MM.1S (cell line): ENCODE measurements around the gene TXNRD1.

Source experiments
- DNase-seq: peaks from one replicate; pipeline ENCODE4 v3.0.0-alpha.2; 2015
- H2AFZ ChIP-seq: fragments of 300-600 bp; sonication (generic); 2 replicates; pipeline ENCODE4 v1.6.0; 2016; ENCODE audit warnings: antibody characterized with exemption, low read length
- H3F3A ChIP-seq: fragments of 300-600 bp; sonication (generic); 2 replicates; pipeline ENCODE4 v1.6.1; 2016; ENCODE audit warnings: mild to moderate bottlenecking, antibody characterized with exemption, low read length, moderate library complexity, mixed read lengths; ENCODE audit not compliant: insufficient read depth
- H3K27ac ChIP-seq: fragments of 300-600 bp; sonication (generic); 2 replicates; pipeline ENCODE4 v1.5.1; 2016; ENCODE audit warnings: mild to moderate bottlenecking, low read length
- H3K27me3 ChIP-seq: fragments of 300-600 bp; sonication (generic); replicated peaks from 2 replicates; pipeline ENCODE4 v1.6.0; 2016; ENCODE audit warnings: low read length; ENCODE audit not compliant: insufficient read depth
- H3K36me3 ChIP-seq: fragments of 300-600 bp; sonication (generic); replicated peaks from 2 replicates; pipeline ENCODE4 v1.6.1; 2016; ENCODE audit warnings: mild to moderate bottlenecking, low read length, mixed read lengths; ENCODE audit not compliant: insufficient read depth
- H3K4me1 ChIP-seq: fragments of 300-600 bp; sonication (generic); 2 replicates; pipeline ENCODE4 v1.6.1; 2016; ENCODE audit warnings: low read length, mixed read lengths
- H3K4me2 ChIP-seq: fragments of 300-600 bp; sonication (generic); 2 replicates; pipeline ENCODE4 v1.6.0; 2016; ENCODE audit warnings: low read depth, low read length
- H3K4me3 ChIP-seq: fragments of 300-600 bp; sonication (generic); 2 replicates; pipeline ENCODE4 v1.5.1; 2016; ENCODE audit warnings: low read length, mixed read lengths
- H3K79me2 ChIP-seq: fragments of 300-600 bp; sonication (generic); 2 replicates; pipeline ENCODE4 v1.6.1; 2016; ENCODE audit warnings: mixed run types, low read length, mixed read lengths
- H3K9ac ChIP-seq: fragments of 300-600 bp; sonication (generic); 2 replicates; pipeline ENCODE4 v1.6.1; 2016; ENCODE audit warnings: low read length, mixed read lengths
- H3K9me2 ChIP-seq: fragments of 300-600 bp; sonication (generic); replicated peaks from 2 replicates; pipeline ENCODE4 v1.6.1; 2016; ENCODE audit warnings: mild to moderate bottlenecking, low read length, mixed read lengths; ENCODE audit not compliant: insufficient read depth
- H3K9me3 ChIP-seq: fragments of 300-600 bp; sonication (generic); replicated peaks from 2 replicates; pipeline ENCODE4 v1.6.1; 2016; ENCODE audit warnings: mild to moderate bottlenecking, low read length, mixed read lengths; ENCODE audit not compliant: insufficient read depth
- H4K20me1 ChIP-seq: fragments of 300-600 bp; sonication (generic); 2 replicates; pipeline ENCODE4 v1.6.1; 2016; ENCODE audit warnings: mild to moderate bottlenecking, low read length, moderate library complexity, mixed read lengths; ENCODE audit not compliant: insufficient read depth
- CTCF ChIP-seq: fragments of 300-600 bp; sonication (generic); IDR thresholded peaks from 2 replicates; pipeline ENCODE4 v1.5.1; 2016; ENCODE audit warnings: antibody characterized with exemption, low read length, mixed read lengths
- EZH2 ChIP-seq: fragments of 300-600 bp; sonication (generic); optimal IDR thresholded peaks from 2 replicates; pipeline ENCODE3; 2017; ENCODE audit warnings: low read depth, mild to moderate bottlenecking, antibody characterized with exemption, low read length, mixed read lengths
- EZH2phosphoT487 ChIP-seq: fragments of 300-600 bp; sonication (generic); IDR thresholded peaks from 2 replicates; pipeline ENCODE4 v1.6.1; 2018; ENCODE audit warnings: antibody characterized with exemption, low read length

Gene TXNRD1

GRCh38 chr12:104333692-104334255 is 118.2 kb downstream of the TXNRD1 start:
- no peaks in the 10 kb centered on the region; the same call in 1 of the 2 replicates for H3K79me2 ChIP-seq
- H3K27ac ChIP-seq, result no peak overlapping the region
- H3K4me1 ChIP-seq, result no peaks in the 10 kb centered on the region
- H3F3A ChIP-seq, result no peaks in the 10 kb centered on the region
- H3K9ac ChIP-seq, result no peak overlapping the region
- H3K9me3 ChIP-seq, result no peaks in the 10 kb centered on the region
- H4K20me1 ChIP-seq, result 0 out of 2 replicates have a peak, but pooled peaks cover 3% of the 10 kb centered on the region
- no peak for DNase-seq
- no peak overlapping the region for H3K4me2 ChIP-seq
- no peak overlapping the region for H2AFZ ChIP-seq
- no peak overlapping the region for H3K4me3 ChIP-seq
- no peaks in the 10 kb centered on the region for H3K27me3 ChIP-seq
- TF ChIP-seq EZH2, result no peak
- no peak for TF ChIP-seq EZH2phosphoT487
- TF ChIP-seq CTCF, result no peak
- no peaks in the 10 kb centered on the region for H3K9me2 ChIP-seq
- H3K36me3 ChIP-seq, result peaks cover 4% of the 10 kb centered on the region; the same call in 1 of the 2 replicates

DNA sequence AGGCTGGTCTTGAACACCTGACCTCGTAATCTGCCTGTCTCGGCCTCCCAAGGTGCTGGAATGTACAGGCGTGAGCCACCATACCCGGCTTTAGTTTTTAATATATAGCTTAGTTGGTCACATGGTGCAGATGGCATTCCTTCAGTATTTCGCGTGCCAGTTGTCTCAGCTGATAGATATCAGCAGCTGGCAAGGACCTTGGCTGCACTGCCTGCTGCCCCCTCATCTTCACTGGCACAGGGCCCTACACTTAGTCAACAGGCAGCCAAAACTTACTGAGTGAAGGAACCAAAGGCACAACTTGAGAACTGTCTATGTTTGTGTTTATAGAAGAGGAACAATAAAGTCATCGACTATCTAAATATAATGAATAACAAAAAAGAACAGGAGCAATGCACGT is 119.0 kb downstream of the TXNRD1 start:
- Histone ChIP-seq H3K36me3 (peaks cover 6% of the 10 kb centered on the region; the same call in 1 of the 2 replicates), H3K4me1 (no peaks in the 10 kb centered on the region), H3K9me3 (no peaks in the 10 kb centered on the region), H3K9ac (no peak overlapping the region), H3K4me2 (no peak overlapping the region), H3K27ac (no peak overlapping the region), H4K20me1 (0 out of 2 replicates have a peak, but pooled peaks cover 3% of the 10 kb centered on the region), H3K79me2 (no peaks in the 10 kb centered on the region; the same call in 1 of the 2 replicates), H2AFZ (no peak overlapping the region), H3F3A (no peaks in the 10 kb centered on the region), H3K9me2 (no peaks in the 10 kb centered on the region), H3K27me3 (no peaks in the 10 kb centered on the region), H3K4me3 (no peak overlapping the region)
- no peak for DNase-seq
- TF ChIP-seq EZH2, result no peak
- no peak for TF ChIP-seq EZH2phosphoT487
- TF ChIP-seq CTCF, result no peak

DNA sequence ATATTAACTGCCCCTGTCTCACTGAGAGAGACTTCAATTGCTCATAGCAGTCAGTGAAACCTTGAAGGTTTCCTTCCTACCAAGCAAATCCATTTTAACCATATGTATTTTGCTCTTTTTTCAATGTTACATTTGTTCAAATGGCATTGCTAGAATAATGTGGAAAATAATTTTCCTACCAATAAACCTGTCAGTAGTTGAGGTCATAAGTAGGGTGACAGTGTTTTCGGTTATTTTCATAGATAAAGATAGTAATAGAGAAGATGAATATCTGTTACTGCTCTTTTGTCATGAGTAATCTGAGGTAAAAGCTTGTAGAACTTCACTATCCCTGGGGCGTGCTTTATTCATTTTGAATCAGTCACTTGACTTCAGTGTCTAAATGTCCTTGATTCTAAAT is 120.5 kb downstream of the TXNRD1 start:
- Histone ChIP-seq H3K27ac (no peak overlapping the region), H3K9ac (no peak overlapping the region), H3K4me2 (no peak overlapping the region), H3K9me3 (no peaks in the 10 kb centered on the region), H2AFZ (no peak overlapping the region), H3K4me3 (no peak overlapping the region), H3K4me1 (no peaks in the 10 kb centered on the region), H3K36me3 (peaks cover 17% of the 10 kb centered on the region; the same call in 1 of the 2 replicates), H3F3A (no peaks in the 10 kb centered on the region), H4K20me1 (0 out of 2 replicates have a peak, but pooled peaks cover 3% of the 10 kb centered on the region), H3K79me2 (peaks cover 4% of the 10 kb centered on the region), H3K9me2 (no peaks in the 10 kb centered on the region), H3K27me3 (no peaks in the 10 kb centered on the region)
- no peak for DNase-seq
- TF ChIP-seq CTCF, result no peak
- no peak for TF ChIP-seq EZH2
- TF ChIP-seq EZH2phosphoT487, result no peak
